DND-41 (cell line): ENCODE results near the gene CCDC179.

Experiments used
- ATAC-seq: fragments of 200-7000 bp; cut with Tn5 transposase; 3 replicates; pipeline ENCODE4 v1.9.1; 2021; ENCODE audit warnings: low read depth; ENCODE audit not compliant: insufficient read depth
- DNase-seq: peaks from one replicate; pipeline ENCODE4 v3.0.0-alpha.2; 2020
- H2AFZ ChIP-seq: 2 replicates; pipeline ENCODE4 v1.6.0; 2012; ENCODE audit warnings: low read depth, low read length
- H3K27ac ChIP-seq: 2 replicates; pipeline ENCODE4 v1.5.1; 2012; ENCODE audit warnings: low read length, inconsistent platforms
- H3K27me3 ChIP-seq: fragments of 200-600 bp; sonication (generic); 2 replicates; pipeline ENCODE4 v1.6.0; 2012; ENCODE audit warnings: low read length, mild to moderate bottlenecking, inconsistent platforms; ENCODE audit not compliant: insufficient read depth, poor library complexity
- H3K36me3 ChIP-seq: 2 replicates; pipeline ENCODE4 v1.5.1; 2012; ENCODE audit warnings: low read length, inconsistent platforms; ENCODE audit not compliant: insufficient read depth
- H3K4me1 ChIP-seq: 2 replicates; pipeline ENCODE4 v1.5.1; 2012; ENCODE audit warnings: mild to moderate bottlenecking, low read length; ENCODE audit not compliant: insufficient read depth
- H3K4me2 ChIP-seq: 2 replicates; pipeline ENCODE4 v1.6.0; 2012; ENCODE audit warnings: mild to moderate bottlenecking, moderate library complexity, low read length, inconsistent platforms; ENCODE audit not compliant: insufficient read depth
- H3K4me3 ChIP-seq, 2 experiments: fragments of 200-600 bp in 1 of 2; shearing (Covaris generic) in 1 of 2; 2 replicates each; pipeline ENCODE4 v1.5.1; 2012 to 2016; ENCODE audit warnings: inconsistent platforms in 2 of 2, low read length in 2 of 2, mild to moderate bottlenecking in 2 of 2, low read depth in 1 of 2, moderate library complexity in 1 of 2
- H3K79me2 ChIP-seq: 2 replicates; pipeline ENCODE4 v1.6.0; 2012; ENCODE audit warnings: low read length, inconsistent platforms; ENCODE audit not compliant: insufficient read depth
- H3K9ac ChIP-seq: 2 replicates; pipeline ENCODE4 v1.6.0; 2012; ENCODE audit warnings: low read depth, mild to moderate bottlenecking, inconsistent platforms, low read length, moderate library complexity
- H3K9me3 ChIP-seq: 2 replicates; pipeline ENCODE4 v1.5.1; 2012; ENCODE audit warnings: low read length, moderate library complexity, mild to moderate bottlenecking, inconsistent platforms; ENCODE audit not compliant: insufficient read depth, severe bottlenecking
- H4K20me1 ChIP-seq: 2 replicates; pipeline ENCODE4 v1.6.0; 2012; ENCODE audit warnings: low read length; ENCODE audit not compliant: insufficient read depth
- EZH2 ChIP-seq: IDR thresholded peaks from 3 replicates; pipeline ENCODE4 v1.6.1; 2012; ENCODE audit warnings: borderline replicate concordance, low read depth, mild to moderate bottlenecking, moderate library complexity, low read length, inconsistent platforms; ENCODE audit not compliant: severe bottlenecking
- TF ChIP-seq, protein P1 (sequence below): IDR thresholded peaks from 2 replicates; pipeline ENCODE4 v1.5.1; 2012; ENCODE audit warnings: borderline replicate concordance, low read length, moderate library complexity, mild to moderate bottlenecking; ENCODE audit not compliant: poor library complexity, severe bottlenecking; ENCODE audit errors: extremely low read depth

Gene CCDC179

DNA sequence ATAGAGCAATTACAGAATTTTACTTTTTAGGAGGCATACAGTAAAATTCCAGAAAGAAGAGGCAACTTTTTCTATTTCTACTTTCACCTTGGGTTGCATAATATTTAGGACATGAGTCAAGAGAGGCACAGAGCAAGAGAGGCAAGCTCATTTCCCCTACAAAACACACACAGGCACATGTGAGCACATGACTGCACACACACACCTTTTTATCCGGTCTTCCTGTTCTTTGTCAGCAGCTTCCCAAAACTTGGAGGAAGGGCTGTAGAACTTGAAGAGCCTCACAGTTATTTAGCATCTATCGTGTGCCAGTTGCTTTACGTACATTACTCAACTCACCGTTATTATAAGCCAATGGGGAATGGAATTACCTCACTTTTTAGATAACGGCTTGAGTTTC is 37.8 kb upstream of the CCDC179 start:
- H3K9me3 ChIP-seq: no peaks in the 10 kb centered on the region
- no peak for ATAC-seq
- H3K4me2 ChIP-seq: no peak overlapping the region
- no peaks in the 10 kb centered on the region for H3K27me3 ChIP-seq
- H3K9ac ChIP-seq: no peak overlapping the region
- H2AFZ ChIP-seq: no peak overlapping the region
- no peak overlapping the region for H3K27ac ChIP-seq
- TF ChIP-seq EZH2: no peak
- TF ChIP-seq, protein P1, sequence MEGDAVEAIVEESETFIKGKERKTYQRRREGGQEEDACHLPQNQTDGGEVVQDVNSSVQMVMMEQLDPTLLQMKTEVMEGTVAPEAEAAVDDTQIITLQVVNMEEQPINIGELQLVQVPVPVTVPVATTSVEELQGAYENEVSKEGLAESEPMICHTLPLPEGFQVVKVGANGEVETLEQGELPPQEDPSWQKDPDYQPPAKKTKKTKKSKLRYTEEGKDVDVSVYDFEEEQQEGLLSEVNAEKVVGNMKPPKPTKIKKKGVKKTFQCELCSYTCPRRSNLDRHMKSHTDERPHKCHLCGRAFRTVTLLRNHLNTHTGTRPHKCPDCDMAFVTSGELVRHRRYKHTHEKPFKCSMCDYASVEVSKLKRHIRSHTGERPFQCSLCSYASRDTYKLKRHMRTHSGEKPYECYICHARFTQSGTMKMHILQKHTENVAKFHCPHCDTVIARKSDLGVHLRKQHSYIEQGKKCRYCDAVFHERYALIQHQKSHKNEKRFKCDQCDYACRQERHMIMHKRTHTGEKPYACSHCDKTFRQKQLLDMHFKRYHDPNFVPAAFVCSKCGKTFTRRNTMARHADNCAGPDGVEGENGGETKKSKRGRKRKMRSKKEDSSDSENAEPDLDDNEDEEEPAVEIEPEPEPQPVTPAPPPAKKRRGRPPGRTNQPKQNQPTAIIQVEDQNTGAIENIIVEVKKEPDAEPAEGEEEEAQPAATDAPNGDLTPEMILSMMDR: no peak
- no peaks in the 10 kb centered on the region for H3K4me1 ChIP-seq
- H3K79me2 ChIP-seq: no peaks in the 10 kb centered on the region
- H4K20me1 ChIP-seq: no peaks in the 10 kb centered on the region
- DNase-seq: no peak
- no peaks in the 10 kb centered on the region for H3K36me3 ChIP-seq
- no peak overlapping the region for H3K4me3 ChIP-seq

DNA sequence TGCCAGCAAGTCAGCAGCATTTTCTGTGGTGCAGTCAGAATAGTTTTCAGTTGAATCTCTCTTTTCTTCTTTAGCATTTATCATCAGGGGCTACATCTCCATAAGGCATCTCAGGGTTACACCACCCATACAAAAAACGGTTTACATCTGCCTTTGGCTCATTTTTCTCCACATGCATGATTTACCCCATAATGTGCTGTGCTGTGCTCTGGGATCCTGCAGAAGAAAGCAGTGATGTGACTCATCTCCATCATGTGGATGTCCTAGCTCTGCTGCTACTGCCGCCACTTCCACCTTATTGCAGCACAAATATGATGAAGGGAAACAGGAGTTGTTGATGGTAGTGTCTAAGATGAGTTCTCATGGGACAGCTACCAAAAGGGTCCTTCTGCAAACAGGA is 30.0 kb upstream of the CCDC179 start:
- Histone ChIP-seq H4K20me1 (no peaks in the 10 kb centered on the region), H3K9ac (no peak overlapping the region), H3K4me2 (no peak overlapping the region), H3K27ac (no peak overlapping the region), H3K79me2 (no peaks in the 10 kb centered on the region), H3K9me3 (no peaks in the 10 kb centered on the region), H3K4me3 (no peak overlapping the region), H3K27me3 (no peaks in the 10 kb centered on the region), H2AFZ (no peak overlapping the region), H3K36me3 (no peaks in the 10 kb centered on the region), H3K4me1 (no peaks in the 10 kb centered on the region)
- no peak for TF ChIP-seq EZH2
- TF ChIP-seq, protein P1: no peak
- DNase-seq (no peak), ATAC-seq (no peak)

DNA sequence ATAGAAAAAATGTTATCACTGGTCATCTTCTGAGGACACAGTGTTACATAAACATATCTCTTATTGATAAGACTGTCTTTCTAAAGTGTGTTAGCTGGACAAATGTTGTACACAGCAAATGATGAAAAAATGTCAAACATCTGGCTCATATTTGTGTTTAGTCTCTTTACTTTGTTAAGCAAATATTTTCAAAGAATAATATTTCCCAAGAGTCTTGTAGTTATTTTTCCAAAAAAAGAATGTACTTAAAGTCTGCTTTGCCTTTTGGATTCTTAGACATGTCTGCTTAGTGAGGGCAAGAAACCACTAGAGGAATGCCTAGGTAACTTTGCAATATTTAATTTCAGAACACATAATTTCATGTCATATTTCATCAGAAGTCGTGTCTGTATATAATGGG is 23.9 kb upstream of the CCDC179 start:
- Histone ChIP-seq H3K9ac (no peak overlapping the region), H3K27ac (no peak overlapping the region), H3K4me1 (no peaks in the 10 kb centered on the region), H3K27me3 (no peaks in the 10 kb centered on the region), H2AFZ (no peak overlapping the region), H3K9me3 (no peaks in the 10 kb centered on the region), H3K4me3 (no peak overlapping the region), H3K4me2 (no peak overlapping the region), H3K36me3 (no peaks in the 10 kb centered on the region), H4K20me1 (no peaks in the 10 kb centered on the region), H3K79me2 (no peaks in the 10 kb centered on the region)
- no peak for TF ChIP-seq EZH2
- no peak for ATAC-seq
- DNase-seq: no peak

DNA sequence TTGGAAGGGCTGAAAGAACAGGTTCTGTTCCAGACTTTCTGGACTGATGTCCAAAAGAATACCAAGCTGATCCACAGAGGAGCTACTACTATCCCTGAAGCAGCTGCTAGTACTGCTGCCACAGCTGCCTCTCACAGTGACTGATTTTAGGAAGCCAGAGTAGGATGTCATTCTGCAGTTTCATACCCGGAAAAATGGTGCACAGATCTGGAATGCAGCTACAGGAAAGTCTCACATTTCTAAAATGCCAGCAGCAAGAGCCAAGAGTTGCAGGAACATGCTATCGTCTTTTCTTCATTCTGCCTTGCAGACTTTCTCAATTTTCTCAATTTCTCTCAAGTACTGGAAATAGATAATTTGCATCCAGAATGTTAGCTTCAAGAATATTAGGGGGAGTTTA is 19.4 kb upstream of the CCDC179 start:
- no peaks in the 10 kb centered on the region for H3K27me3 ChIP-seq
- no peaks in the 10 kb centered on the region for H3K79me2 ChIP-seq
- no peaks in the 10 kb centered on the region for H3K9me3 ChIP-seq
- ATAC-seq (no peak), DNase-seq (no peak)
- no peak overlapping the region for H3K4me3 ChIP-seq
- H3K4me2 ChIP-seq: no peak overlapping the region
- no peak overlapping the region for H3K27ac ChIP-seq
- no peaks in the 10 kb centered on the region for H4K20me1 ChIP-seq
- H3K9ac ChIP-seq: no peak overlapping the region
- H3K4me1 ChIP-seq: no peaks in the 10 kb centered on the region
- H2AFZ ChIP-seq: no peak overlapping the region
- TF ChIP-seq, protein P1: no peak
- TF ChIP-seq EZH2: no peak
- H3K36me3 ChIP-seq: no peaks in the 10 kb centered on the region
